K562 (cell line): ENCODE data around the gene TXNDC9. TPM values are rescaled to one million over a fixed set of nuclear protein-coding genes. Genes with fewer than 3 reads are reported as not detected.

Experiments
- ATF4 ChIP-seq: fragments of 450-650 bp; formaldehyde crosslinking; IDR thresholded peaks from 2 replicates; pipeline ENCODE4 v1.4.0; 2022; ENCODE audit warnings: mild to moderate bottlenecking, moderate library complexity
- CLOCK ChIP-seq: fragments of 250-450 bp; sonication (Bioruptor Pico); IDR thresholded peaks from 2 replicates; pipeline ENCODE4 v1.4.0; 2020; ENCODE audit warnings: mild to moderate bottlenecking, moderate library complexity, borderline replicate concordance
- DLX4 ChIP-seq: fragments of 250-450 bp; sonication (Bioruptor Pico); IDR thresholded peaks from 2 replicates; pipeline ENCODE4 v1.6.1; 2021; ENCODE audit warnings: mild to moderate bottlenecking
- ELF1 ChIP-seq: fragments of 200-800 bp; sonication (Bioruptor generic); IDR thresholded peaks from 2 replicates; pipeline ENCODE4 v1.6.1; 2016; ENCODE audit warnings: missing genetic modification characterization, missing compliant biosample characterization
- FOXP4 ChIP-seq: sonication (generic); formaldehyde crosslinking; IDR thresholded peaks from 2 replicates; pipeline ENCODE4 v1.8.0; 2022; ENCODE audit warnings: mild to moderate bottlenecking, missing genetic modification reagents, borderline replicate concordance
- HNRNPH1 ChIP-seq: fragments of 200-400 bp; formaldehyde crosslinking; optimal IDR thresholded peaks from 2 replicates; pipeline ENCODE3; 2017; ENCODE audit warnings: low read depth, mild to moderate bottlenecking, low read length, moderate library complexity
- KDM4B ChIP-seq, 2 experiments: fragments of 450-650 bp in 1 of 2; sonication (generic) in 1 of 2; IDR thresholded peaks; 2 replicates each; pipeline ENCODE4 v1.6.1; 2016 to 2017; ENCODE audit warnings: borderline replicate concordance in 2 of 2, antibody characterized with exemption in 1 of 2, low read depth in 1 of 2, mild to moderate bottlenecking in 1 of 2
- MAFK ChIP-seq: IDR thresholded peaks from 2 replicates; pipeline ENCODE4 v1.6.1; 2011; ENCODE audit warnings: low read length, improper control_type of control experiment
- MCM7 ChIP-seq, 2 experiments: fragments of 450-650 bp; IDR thresholded peaks; 2 replicates each; pipeline ENCODE4 v1.6.1; 2016 to 2018
- NCOA4 ChIP-seq: fragments of 450-650 bp; IDR thresholded peaks from 2 replicates; pipeline ENCODE4 v1.6.1; 2018; ENCODE audit warnings: mild to moderate bottlenecking; ENCODE audit not compliant: partially characterized antibody
- NUFIP1 ChIP-seq: fragments of 450-650 bp; IDR thresholded peaks from 2 replicates; pipeline ENCODE4 v1.6.1; 2018; ENCODE audit not compliant: partially characterized antibody
- PHTF2 ChIP-seq: fragments of 250-450 bp; sonication (Bioruptor Pico); IDR thresholded peaks from 2 replicates; pipeline ENCODE4 v1.5.0; 2021; ENCODE audit warnings: mild to moderate bottlenecking
- POLR2AphosphoS2 ChIP-seq: IDR thresholded peaks from 2 replicates; pipeline ENCODE4 v1.6.1; 2012; ENCODE audit warnings: low read length, improper control_type of control experiment
- TAF9B ChIP-seq: fragments of 450-650 bp; IDR thresholded peaks from 2 replicates; pipeline ENCODE4 v1.6.1; 2018; ENCODE audit warnings: mild to moderate bottlenecking; ENCODE audit not compliant: partially characterized antibody
- TCF15 ChIP-seq: fragments of 250-450 bp; sonication (Bioruptor Pico); IDR thresholded peaks from 2 replicates; pipeline ENCODE4 v1.8.0; 2022; ENCODE audit warnings: moderate library complexity, mild to moderate bottlenecking, inconsistent platforms
- TGIF2 ChIP-seq: sonication (generic); formaldehyde crosslinking; IDR thresholded peaks from 2 replicates; pipeline ENCODE4 v1.8.1; 2022; ENCODE audit warnings: mild to moderate bottlenecking, missing genetic modification reagents, moderate library complexity
- polyA plus RNA-seq, 8 experiments: library from polyadenylated mRNA; depleted of rRNA in 4 of 8; stranded (reverse) in 5 of 8; unstranded in 3 of 8; fragments of >200 nt; fragmentation: Nextera tagmentation in 2 of 8; fragmentation: Illumina TruSeq in 1 of 8; extraction: Ambion mirVana in 2 of 8; extraction: Trizol in 1 of 8; gene quantifications; 2 replicates each; pipeline versions ENCODE4 v1.2.1 to v1.2.3, GENCODE V29; 2011 to 2014; ENCODE audit warnings: inconsistent platforms in 1 of 8, missing spikeins in 1 of 8
- total RNA-seq, 7 experiments: library from RNA; depleted of rRNA in 6 of 7; stranded (reverse); fragments of >200 nt in 6 of 7; fragmentation: Illumina TruSeq in 2 of 7; extraction: Trizol in 2 of 7; gene quantifications; 2 replicates each; pipeline versions ENCODE4 v1.2.1 to v1.2.3, GENCODE V29; 2011 to 2021; ENCODE audit warnings: low replicate concordance in 1 of 7

TXNDC9 gene
- total and polyA plus RNA-seq, 9 of the 15 experiments (the other 6 are each of a cell fraction or from before 2014, with no cell fraction given) = 37.5 to 211 (median 65.5) TPM

GRCh38 chr2:99335911-99336803, at the start of gene TXNDC9 (continued):
- peak; percentile 77; the same call in 1 of the 2 replicates for TF ChIP-seq ELF1
- no peak for TF ChIP-seq PHTF2 (CRISPR knock-in tag)
- peak; percentile 61; the same call in 1 of the 2 replicates for TF ChIP-seq FOXP4 (CRISPR knock-in tag)
- TF ChIP-seq ATF4 (CRISPR knock-in tag) = no peak
- no peak for TF ChIP-seq MAFK
- peak in 1 of 2 experiments; percentile 82; a peak in 1 of 4 replicates for TF ChIP-seq KDM4B (IDR thresholded peaks at IDR 0.05; ENCODE audit: borderline replicate concordance in 2 of 2, low read depth in 1 of 2)
- TF ChIP-seq TGIF2 (CRISPR knock-in tag) = no peak
- TF ChIP-seq NCOA4 = no peak
- TF ChIP-seq TAF9B = peak; percentile 79
- no peak for TF ChIP-seq MCM7 (IDR thresholded peaks at IDR 0.05)
- TF ChIP-seq DLX4 (CRISPR knock-in tag) = no peak
- TF ChIP-seq POLR2AphosphoS2 = peak; percentile 61; the same call in 1 of the 2 replicates
- TF ChIP-seq CLOCK = no peak
- no peak for TF ChIP-seq NUFIP1
- TF ChIP-seq HNRNPH1 = no peak
- no peak for TF ChIP-seq TCF15 (CRISPR knock-in tag)
